PC-3 (cell line): Measurements from ENCODE around the gene ABHD8.

ENCODE experiments used
- EZH2 ChIP-seq: fragments of 300-600 bp; sonication (generic); IDR thresholded peaks from one replicate; pipeline ENCODE4 v1.6.1; 2017; ENCODE audit warnings: antibody characterized with exemption, mild to moderate bottlenecking, low read length; ENCODE audit not compliant: unreplicated experiment
- TF ChIP-seq, protein P1 (sequence below): fragments of 300-600 bp; sonication (generic); conservative IDR thresholded peaks from 2 replicates; pipeline ENCODE4 v1.5.1; 2017; ENCODE audit warnings: antibody characterized with exemption, low read depth, mild to moderate bottlenecking, low read length

DNA sequence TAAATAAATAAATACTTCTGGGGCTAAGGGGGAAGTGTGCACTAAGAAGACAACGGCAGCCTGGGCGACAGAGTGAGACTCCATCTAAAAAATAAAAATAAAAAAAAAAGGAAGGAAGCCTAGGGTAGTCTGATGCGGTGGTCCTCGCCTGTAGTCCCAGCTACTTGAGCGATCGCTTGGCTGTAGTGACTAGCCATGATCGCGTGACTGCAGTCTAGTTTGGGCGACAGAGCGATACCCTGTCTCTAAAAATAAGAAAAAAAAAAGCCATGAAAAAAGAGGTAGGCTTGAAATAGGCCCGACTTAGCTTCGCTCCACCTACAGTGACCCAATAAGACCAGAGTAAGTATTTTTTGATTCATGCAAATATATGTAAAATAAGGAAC, 36.6 kb downstream of the ABHD8 start:
- TF ChIP-seq, protein P1, sequence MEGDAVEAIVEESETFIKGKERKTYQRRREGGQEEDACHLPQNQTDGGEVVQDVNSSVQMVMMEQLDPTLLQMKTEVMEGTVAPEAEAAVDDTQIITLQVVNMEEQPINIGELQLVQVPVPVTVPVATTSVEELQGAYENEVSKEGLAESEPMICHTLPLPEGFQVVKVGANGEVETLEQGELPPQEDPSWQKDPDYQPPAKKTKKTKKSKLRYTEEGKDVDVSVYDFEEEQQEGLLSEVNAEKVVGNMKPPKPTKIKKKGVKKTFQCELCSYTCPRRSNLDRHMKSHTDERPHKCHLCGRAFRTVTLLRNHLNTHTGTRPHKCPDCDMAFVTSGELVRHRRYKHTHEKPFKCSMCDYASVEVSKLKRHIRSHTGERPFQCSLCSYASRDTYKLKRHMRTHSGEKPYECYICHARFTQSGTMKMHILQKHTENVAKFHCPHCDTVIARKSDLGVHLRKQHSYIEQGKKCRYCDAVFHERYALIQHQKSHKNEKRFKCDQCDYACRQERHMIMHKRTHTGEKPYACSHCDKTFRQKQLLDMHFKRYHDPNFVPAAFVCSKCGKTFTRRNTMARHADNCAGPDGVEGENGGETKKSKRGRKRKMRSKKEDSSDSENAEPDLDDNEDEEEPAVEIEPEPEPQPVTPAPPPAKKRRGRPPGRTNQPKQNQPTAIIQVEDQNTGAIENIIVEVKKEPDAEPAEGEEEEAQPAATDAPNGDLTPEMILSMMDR, result no peak
- no peak for TF ChIP-seq EZH2
